Measurements from ENCODE around the gene PHKA1.
"Not testable (repeated sequence)": the region's sequence is repeated elsewhere in the genome, so short reads cannot be mapped to it uniquely, and the experiment has no call there.

PHKA1 gene

DNA sequence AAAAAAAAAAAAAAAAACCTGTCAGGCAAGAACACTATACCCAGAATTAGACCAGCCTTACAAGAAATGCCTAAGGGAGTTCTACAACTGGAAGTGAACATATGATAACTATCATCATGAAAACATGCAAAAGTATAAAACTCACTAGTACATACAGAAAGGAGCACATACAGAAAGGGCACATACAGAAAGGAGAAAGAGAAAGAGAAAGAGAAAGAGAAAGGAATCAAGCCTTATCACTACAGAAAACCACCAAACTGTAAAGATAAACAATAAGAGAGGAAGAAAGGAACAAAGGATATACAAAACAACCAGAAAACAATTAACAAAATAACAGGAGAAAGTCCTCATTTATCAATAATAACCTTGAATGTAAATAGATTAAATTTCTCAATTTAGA, 50.4 kb downstream of the PHKA1 start:
- no peak for ATAC-seq

DNA sequence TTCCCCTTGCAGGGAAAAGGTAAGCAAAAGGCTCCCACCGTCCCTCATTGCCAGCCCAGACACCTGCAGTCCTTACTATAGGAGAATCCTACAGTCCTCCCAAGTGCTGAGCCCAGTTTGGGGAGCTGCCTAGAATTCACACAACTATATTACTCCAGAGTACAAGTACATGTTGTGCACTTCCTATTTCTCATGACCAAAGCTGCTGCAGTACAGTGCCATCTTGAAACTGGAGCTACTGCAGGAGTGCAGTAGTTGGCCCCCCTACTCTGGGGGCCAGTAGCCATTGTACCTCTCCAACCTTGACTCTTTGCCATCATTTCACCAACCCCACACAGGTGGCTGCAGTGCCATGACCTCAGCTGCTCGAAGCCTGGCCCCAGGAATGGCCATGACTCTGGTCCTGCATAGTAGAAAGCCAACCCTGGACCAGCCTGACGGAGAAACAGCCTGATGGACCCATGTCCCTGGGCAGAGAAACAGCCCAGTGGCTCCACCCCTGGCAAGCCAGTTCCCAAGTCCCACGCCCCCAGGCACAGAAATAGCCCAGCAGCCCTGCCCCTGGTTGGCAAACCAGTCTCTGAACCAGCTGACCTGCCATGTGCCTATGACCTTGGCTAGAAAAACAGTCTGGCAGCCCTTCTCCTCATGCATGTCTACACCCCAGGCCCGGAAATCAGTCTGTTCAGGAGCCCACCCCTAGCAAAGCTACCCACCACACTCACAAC, 51.9 kb downstream of the PHKA1 start:
- no peak for ATAC-seq

DNA sequence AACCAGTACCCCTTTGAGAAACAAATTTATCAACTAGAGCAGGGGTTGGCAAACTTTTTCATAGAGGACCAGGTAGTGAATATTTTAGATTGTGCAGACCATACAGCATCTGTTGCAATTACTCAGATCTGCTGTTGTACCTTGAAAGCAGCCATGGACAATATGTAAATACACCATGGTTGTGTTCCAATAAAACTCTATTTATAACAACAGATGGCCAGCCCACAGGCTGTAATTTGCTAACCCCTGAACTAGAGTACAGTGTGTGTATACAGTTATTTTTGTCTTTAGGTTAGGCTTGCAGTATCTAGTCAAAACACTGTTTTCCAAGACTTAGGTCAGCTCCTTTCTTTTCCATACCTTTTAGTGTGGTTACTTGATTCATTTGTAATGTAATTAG, 54.4 kb downstream of the PHKA1 start:
- no peak for ATAC-seq

DNA sequence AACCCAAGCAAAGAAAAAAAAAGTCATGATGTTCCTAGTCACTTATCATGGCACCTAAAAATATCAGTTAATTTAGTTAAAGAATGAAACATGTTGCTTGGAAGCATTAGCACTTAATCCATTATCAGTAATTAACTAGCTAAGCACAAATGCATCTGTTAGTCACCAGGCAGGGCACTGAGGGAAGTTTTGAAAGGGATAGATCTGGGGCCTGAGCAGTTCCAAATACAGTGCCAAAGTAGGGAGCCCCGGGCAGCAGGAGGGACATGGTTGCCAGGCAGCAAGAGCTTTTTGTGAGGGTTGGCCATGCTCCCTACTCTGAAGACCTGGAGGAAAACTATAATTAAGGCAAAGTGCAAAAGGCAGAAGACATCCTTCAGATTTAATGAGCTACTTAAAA, 62.0 kb downstream of the PHKA1 start:
- ATAC-seq, result no peak

DNA sequence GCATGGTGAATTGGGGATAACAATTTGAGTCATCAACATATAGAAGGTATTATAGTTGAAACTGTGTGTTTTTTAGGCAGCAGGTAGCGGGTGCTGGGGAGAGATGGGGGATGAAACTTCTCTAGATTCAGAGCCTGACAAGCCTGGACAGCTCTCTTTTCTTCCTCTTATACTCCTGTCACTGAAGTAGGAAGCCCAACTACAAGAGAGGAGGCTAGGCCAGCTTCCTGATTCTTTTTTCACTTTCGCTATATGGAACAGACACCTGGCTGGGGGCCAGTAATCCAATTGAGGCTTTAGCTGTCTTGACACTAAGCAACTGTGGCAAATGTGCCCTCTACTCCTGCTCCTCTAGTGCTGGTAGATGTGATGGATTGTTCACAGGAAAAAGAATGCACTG, 69.2 kb downstream of the PHKA1 start:
- no peak for ATAC-seq

DNA sequence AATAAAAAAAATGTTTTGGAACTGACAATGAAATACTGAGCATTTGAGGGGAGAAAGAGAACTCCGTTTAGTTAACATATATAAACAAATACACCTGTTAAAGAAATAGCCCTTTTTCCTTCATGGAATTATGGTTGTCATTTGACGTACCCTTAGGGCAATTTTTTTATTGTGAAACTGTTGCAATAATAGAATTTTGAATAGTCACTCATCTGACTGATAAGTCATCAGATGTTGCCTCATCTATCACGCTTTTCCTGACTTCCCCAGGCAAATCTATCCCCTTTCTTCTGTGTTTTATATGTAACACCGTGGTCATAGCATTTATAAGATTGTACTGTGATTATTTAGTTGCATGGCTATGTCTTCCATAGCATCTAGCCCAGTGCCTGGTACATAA, 72.5 kb downstream of the PHKA1 start:
- no peak for ATAC-seq

DNA sequence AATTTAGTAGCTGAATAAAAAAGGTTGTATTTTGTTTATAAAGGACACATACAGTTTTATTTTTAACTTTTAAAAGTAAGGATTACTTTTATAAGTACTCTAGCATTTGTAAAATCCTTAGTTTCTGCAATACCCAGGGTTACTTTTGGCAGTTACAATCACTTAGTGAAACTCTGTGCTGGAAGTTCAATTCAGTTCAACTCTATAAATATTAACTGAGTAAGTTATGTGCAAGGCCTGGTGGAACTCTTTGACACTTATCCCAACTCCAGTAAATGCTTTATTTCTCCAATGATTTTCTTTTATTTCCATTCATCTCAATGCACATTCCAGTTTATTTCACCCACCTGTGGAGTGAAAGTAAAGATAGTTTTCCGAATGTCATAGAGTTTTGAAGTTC, 78.2 kb downstream of the PHKA1 start:
- ATAC-seq, result no peak

DNA sequence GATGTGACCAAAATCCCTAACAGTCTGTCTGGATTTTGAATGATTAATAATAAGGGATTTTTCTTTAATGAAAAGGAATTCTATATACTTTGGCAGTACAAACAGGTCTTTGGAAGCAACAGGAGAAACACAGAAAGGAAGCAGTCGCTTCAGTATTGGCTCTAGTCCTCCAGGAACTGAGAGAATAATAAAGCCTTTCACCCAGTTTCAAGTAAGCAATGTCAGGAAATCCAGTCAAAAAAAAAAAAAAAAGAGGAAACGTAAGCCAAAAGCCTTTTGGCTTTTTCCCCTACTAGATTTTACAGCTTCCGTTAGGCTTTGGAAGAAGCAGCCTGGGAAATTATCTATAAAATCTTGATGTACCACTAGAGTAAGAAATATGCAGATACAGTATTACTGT, 79.8 kb downstream of the PHKA1 start:
- ATAC-seq, result no peak

DNA sequence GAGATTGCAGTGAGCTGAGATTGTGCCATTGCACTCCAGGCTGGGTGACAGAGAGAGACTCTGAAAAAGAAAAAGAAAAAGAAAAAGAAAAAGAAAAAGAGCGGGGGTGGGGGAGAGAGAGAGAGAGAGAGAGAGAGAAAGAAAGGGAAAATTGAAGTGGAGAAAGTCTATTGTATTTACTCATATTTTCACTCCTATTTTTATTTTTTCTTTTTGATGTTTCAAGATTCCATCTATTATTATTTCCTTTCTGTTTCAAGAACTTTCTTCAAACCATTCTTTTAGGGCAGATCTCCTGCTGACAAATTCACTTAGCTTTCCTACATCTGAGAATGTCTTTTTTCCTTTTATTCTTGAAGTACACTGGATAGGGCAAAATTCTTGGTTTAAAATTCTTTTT, 83.9 kb downstream of the PHKA1 start:
- ATAC-seq, result no peak

DNA sequence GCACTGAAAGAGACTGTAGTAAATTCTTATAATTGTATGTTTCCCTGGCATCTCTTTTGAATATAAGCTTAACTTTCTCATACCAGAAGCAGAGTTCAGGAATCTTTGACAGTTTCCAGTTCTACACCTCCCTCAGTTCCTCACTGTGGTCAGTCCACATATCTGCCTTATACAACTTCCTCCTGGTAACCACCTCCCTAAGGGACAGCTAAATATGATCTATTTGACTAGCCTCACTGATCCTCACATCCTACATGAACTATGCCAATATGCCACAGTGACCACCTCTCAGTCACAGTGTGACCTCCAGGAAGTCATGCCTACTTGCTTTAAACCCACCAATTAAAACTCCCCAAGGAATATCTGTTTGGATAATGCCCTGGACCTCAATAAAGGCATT, 89.9 kb downstream of the PHKA1 start:
- ATAC-seq, result no peak

DNA sequence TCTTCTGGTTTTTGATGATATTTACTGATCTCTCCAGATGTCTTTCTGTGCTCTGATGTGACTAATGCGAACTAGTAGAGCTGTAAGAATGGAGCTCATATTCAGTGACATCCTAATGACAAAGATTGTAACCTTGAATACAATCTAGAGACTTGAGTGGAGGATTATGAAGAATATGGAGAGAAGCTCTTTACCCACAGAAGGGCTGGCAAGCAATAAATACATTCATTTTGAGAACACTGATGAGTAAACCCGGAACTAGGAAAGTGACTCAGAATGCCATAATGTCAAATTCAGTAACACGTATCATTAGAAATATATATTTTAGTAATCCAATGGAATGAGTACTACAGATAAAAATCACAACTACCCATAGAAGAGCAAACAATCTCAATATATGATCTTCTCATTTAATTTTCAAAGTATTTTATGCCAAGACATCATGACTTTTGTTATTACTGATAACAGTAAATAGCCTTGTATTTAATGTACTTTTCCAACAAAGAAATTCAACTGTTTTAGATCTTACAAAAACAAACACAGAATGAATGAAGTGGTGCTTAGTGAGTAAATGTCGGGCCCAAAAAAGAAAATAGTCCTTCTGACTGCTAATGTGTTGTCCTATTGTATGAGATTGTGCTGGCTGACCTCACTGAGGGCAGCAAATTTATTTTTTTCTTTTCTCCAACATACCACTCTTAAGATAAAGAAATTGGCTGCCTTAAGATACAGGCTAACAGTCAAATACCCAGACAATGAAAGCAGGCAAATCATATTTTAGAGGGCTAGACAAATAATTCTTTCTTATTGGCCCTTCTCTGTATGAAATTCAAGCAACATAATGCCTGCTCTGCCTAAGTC, 92.3 kb downstream of the PHKA1 start:
- ATAC-seq, result peak; percentile 92 to 93

DNA sequence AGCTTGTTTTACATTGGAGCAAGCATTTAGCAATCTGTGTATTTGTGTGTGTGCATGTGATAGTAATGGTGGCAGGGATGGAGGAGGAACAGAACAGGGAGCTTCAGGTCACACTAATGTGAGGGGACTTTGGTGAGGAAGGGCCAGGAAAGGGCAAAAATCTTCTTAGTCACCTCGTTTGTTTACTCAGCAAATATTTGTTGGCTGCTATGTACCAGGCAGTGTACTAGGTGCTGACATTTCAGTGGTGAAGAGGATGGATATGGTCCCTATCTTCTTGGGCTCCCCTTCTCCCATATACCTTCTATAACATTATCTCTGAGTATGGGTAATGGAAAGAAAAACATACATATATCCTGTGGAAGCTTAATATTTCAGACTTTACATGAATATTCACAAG, 92.9 kb downstream of the PHKA1 start:
- ATAC-seq, result peak in 1 of 2 donors; percentile 7

DNA sequence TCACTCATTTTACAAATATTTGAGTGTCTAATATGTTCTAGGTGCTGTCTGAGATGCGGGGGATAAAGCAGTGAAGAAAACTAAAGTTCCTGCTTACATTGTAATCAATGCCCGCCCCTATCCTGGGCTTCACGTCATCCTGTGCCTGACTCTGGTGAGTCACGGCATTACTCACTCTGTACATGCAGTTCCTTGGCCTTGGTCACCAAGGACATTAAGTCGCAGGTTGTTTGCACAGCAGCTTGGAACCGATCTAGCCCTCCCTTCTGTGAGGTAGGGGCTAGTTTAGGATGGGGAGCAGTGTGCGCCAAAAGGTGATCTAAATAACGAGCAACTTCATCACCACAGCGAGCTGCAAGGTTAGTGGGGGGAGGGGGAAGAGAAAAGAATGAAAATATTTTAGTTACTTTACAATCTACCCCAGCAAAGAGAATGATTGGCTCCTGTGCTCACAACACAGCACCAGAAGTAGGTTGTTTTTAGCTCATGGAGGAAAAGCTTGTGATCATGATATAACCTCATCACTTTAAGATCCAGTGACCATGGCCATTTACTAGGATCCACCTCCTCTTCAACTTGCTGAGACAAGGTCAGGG, 93.5 kb downstream of the PHKA1 start:
- peak; percentile 39 to 53 for ATAC-seq

DNA sequence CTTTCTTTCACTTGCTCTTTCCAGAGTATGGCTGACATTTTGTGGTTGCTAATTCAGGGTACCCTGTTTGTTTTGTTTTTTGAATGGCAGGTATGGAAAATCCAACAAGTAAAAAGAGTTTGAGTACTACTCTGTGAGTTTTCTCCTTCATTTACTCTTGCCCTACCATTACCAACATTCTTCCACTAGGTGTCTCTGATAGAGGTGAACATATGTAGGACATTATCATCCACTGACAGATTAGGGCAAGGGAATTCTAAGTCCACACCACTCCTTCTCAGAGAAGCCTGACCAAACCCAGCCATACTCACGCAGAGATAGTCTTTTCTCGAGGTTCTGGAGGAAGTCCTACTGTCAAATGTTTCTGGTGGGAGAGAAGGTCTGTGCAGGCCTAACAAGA, 104.8 kb downstream of the PHKA1 start:
- no peak for ATAC-seq

DNA sequence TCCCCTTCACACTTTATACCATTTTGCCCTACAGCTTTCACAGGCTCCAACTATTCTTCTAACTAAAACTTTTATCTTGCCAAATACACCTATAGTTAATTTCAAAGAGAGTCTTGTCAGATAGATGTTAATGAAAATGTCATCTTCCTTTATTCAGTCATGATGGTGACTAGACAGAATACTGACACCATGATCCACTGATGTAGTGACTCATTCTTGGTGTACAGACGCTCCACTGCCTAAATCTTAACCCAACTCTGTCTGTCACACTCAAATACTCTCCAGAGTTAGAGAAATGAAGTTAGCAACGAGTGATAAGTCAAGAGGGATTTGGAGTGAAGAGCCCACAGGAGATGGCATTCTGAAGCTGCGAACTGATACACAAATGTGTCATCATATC, 109.4 kb downstream of the PHKA1 start:
- ATAC-seq, result peak; percentile 74 to 85

DNA sequence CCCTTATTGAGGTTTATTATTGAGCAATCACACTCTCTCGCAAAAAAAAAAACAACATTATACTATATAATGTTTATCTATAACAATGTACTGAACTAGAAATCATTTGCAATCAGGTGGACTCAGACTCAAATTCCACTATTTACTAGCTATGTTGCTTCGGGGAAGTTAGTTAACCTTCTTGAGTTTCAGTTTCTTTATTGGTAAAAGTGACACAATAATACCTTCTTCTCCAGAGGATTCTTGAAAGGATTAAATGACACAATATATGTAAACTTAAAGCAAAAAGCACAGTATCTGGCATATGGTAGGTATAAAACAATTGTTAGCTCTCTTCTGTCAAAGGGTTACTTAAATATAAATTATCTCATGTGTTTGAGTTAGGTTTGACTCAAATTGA, 110.0 kb downstream of the PHKA1 start:
- ATAC-seq, result peak; percentile 41 to 51

DNA sequence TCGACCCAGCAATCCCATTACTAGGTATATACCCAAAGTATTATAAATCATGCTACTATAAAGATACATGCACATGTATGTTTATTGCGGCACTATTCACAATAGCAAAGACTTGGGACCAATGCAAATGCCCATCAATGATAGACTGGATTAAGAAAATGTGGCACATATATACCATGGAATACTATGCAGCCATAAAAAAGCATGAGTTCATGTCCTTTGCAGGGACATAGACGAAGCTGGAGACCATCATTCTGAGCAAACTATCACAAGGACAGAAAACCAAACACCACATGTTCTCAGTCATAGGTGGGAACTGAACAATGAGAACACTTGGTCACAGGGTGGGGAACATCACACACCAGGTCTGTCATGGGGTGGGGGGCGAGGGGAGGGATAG, 123.1 kb downstream of the PHKA1 start:
- not testable (repeated sequence) for ATAC-seq

DNA sequence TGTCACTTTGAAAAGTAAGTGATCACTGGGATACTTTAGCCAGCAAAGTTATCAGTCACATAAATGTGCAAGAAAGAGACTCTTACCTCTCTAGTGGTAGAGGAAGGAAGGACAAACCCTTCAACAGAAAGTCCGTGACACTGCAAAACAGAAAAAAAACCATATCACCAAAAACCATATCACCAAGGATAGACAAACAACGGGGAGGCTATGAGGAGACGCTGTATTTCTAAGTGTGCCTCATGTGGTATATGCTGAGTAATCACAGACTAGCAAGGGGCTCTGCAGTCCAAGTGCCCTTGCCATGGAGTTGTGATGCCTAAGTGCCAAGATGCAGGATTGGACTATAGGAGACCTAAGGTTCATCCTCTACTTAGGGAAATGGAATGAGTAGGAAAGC, 129.9 kb downstream of the PHKA1 start:
- ATAC-seq, result no peak

DNA sequence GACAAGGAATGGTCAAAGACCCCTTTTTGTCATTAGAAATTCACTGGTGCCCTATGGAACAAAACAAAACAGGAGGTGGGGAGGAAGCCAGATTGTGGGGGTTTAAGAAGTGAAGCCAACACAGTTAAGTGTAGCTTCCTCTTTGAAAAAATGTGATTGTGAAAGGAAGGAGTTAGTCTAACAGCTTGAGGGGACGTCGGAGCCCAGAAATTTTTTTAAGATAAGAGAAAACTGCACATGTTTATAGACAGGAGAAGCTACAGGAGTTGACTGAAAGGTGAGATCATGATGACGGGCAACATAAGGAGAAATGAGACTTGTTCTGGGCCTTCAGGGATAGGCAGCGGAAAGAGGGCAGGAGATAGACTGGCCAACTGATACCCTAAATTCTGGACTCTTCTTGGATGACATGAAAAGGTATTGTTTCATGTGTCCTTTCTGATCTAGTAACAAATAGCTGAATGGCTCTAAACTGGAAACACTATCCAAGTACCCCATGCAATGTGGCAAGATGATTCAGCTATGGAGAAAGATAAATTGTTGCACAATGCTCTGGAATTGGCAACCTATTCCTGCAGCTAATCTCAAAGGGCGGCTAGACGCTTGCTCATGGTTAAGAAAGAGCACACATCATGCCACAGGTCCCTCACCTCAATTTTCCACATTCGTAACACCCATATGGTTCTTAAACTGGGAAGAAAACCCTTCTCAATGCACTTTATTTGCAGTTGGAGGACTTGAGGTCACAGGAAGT, 137.8 kb downstream of the PHKA1 start:
- no peak for ATAC-seq

DNA sequence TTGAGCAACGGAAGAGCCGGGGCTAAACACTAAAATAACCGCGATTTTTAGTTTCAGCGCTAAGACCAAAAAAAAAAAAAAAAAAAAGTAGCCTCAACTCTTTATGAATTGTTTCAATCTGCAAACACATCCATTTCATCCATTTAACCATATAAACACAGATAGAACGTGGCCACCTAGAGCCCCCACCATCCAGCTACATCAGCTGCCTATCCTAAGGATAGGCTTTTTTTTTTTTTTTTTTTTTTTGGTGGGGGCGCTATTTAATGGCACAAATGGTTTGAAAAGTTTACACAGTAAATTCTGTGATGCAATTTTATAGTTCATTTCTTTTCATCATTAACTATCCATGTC, 141.0 kb downstream of the PHKA1 start:
- peak in 1 of 2 donors; percentile 10 for ATAC-seq

DNA sequence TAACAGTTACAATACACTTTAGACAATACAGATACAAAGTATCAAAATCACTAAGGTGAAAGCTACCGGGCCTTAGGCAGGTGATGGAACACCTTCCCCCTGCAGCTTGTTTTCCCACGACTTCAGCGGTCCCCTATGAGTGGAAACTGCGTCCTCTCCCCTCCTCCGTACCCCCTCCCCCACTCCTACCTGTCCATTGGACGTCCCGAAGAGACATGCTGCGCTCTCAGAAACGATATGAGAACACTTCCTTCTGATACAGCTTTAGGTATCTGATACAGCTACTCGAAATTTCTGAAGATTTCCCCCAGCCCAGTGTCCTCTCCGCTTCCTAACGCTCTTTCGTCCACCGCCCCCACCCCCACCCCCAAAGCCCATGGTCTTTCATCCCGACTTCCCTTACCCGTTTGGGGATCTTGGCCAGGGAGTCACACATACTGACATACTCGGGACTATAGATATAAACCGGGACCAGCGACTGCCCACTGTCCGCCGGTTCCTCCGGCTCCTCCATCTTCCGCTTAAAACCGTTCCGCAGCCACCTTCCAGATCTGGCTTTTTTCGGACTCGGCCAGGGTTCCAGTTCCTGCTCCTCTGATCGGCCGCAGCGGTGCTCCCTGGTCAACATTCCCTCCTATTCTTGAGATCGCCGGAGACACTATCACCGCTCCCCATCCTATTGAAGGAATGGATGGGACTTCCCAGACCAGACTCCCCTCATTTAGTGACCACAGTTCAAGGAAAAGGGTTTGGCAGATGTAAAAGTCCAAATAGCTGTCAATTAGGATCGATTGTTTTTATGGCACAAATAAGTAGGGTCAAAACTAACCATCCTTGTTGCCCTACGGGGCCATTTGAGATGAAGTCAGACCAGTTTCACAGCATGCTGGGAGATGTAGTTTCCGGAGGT, 141.6 kb downstream of the PHKA1 start, which contains the start of gene HDAC8:
Gene HDAC8, minus strand, starts transcription at position 596 of the 910 bp plus-strand sequence. Its CDS starts 82 bp downstream, at position 514.
- ATAC-seq, result peak; percentile 85 to 90

DNA sequence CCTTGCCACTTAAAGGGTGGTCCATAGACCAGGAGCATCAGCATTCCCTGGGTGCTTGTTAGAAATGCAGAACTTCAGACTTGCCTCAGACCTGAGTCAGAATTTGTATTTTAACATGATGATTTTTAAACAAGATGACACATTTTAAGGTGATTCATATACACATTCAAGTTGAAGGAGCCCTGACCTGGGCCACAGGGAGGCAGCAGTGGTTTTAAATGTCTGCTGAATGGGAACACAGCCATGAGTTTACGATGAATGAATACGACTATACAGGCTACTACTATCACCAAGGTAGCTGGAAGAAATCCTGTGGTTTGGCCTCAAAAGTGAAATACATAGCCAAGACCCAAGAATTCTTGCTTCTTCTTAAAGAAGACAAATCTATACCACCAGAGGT, 144.3 kb downstream of the PHKA1 start:
- peak in 1 of 2 donors; percentile 14 for ATAC-seq

Measured in activated CD4-positive, CD25-positive, alpha-beta regulatory T cell treated with anti-CD3 and anti-CD28 coated beads, Interleukin-2, amount 50 U/mL, for 24 hours (primary cell).